Tongue (tissue), 2 donors: ENCODE data around the gene OR4D11. TPM values are rescaled to one million over a fixed set of nuclear protein-coding genes. Genes with fewer than 3 reads are reported as not detected.

ENCODE experiments used
- DNase-seq: peaks from one replicate; pipeline ENCODE4 v3.0.0-alpha.2; 2015
- total RNA-seq: library from RNA; depleted of rRNA; stranded (reverse); fragments of >200 nt; gene quantifications from one replicate; pipeline ENCODE4 v1.2.3, GENCODE V29; 2014

OR4D11 gene
- total RNA-seq, 1 donor from 2014 or later: not detected

- DNase-seq: no peak
Measured at GRCh38 chr11:59548309-59548656, 44.9 kb downstream of the OR4D11 start.

- DNase-seq: peak; percentile 96
Measured at GRCh38 chr11:59550368-59550841, 47.0 kb downstream of the OR4D11 start.

- peak; percentile 96 for DNase-seq
Measured at GRCh38 chr11:59550842-59551658, 47.7 kb downstream of the OR4D11 start.

- DNase-seq: peak; percentile 90
Measured at GRCh38 chr11:59551659-59552521, 48.5 kb downstream of the OR4D11 start.

GRCh38 chr11:59552844-59553243, 49.5 kb downstream of the OR4D11 start:
- no peak for DNase-seq

- no peak for DNase-seq
Measured at GRCh38 chr11:59553323-59553722, 49.9 kb downstream of the OR4D11 start.

Other genes with a start within 250 kb of the OR4D11 start
- gene OR5AN1, start 144.7 kb upstream of the OR4D11 start, total RNA-seq: not detected
- gene OR5A2, start 77.2 kb upstream of the OR4D11 start, total RNA-seq: not detected
- gene OR5A1, start 67.1 kb upstream of the OR4D11 start, total RNA-seq: not detected
- not detected for gene OR4D6, start 46.6 kb upstream of the OR4D11 start, total RNA-seq
- gene OR4D10, start 30.3 kb upstream of the OR4D11 start, total RNA-seq: not detected
- gene OR4D9, start 8.0 kb downstream of the OR4D11 start, total RNA-seq: not detected
- gene OSBP, start 112.2 kb downstream of the OR4D11 start, total RNA-seq: 78.6 TPM
- gene PATL1, start 165.5 kb downstream of the OR4D11 start, total RNA-seq: 10.9 TPM
- gene OR10V1, start 210.3 kb downstream of the OR4D11 start, total RNA-seq: not detected